ENCODE results near the gene PIGK. TPM values are rescaled to one million over a fixed set of nuclear protein-coding genes. Genes with fewer than 3 reads are reported as not detected.

PIGK gene
- total RNA-seq, 1 experiment from 2014 or later, result 47.6 TPM

DNA sequence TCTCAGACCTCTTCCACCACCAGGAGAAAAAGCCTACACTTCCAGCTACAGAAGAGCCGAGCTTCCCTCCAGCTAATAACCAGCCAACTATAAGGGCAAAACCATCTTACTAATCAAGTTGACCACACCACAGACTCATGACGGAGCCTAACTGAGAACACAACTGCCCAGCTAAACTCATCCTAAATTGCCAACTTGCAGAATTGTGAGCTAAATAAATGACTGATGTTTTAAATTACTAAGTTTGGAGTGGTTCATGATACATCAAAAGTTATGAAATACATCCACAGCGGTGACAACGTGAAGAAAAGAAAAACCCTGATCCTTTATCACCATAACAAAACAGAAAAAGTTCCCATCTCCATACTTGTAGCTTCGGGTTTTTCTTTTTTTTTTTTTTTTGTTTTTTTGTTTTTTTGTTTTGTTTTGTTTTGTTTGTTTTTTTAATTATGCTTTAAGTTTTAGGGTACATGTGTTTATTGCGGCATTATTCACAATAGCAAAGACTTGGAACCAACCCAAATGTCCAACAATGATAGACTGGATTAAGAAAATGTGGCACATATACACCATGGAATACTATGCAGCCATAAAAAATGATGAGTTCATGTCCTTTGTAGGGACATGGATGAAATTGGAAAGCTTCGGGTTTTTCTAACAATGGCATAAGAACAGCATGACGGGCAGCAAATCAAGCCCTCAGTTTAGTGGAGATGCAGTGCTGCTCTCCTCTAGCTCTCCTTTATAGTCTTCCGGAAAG, 122.6 kb downstream of the PIGK start:
- DNase-seq (ENCODE audit: low read depth), result no peak

DNA sequence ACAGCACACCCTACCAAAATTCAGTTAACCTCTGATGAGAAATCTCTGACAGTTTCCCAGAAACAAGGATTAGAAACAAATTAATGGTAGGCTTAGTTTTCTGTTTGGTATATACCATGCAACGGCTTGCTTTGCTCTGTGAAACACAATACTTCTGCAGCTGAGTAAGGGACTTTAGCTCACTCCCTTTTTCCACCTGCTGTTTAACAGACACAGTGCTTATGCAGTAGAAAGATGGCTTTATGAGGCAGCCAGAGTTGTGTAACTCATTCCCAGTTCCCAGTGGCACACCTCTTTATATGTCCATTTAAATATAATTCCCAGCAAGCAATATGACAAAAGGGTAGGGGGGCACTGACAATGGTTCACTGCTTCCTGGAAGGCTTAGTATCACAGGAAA, 124.0 kb downstream of the PIGK start:
- DNase-seq (ENCODE audit: low read depth), result no peak

DNA sequence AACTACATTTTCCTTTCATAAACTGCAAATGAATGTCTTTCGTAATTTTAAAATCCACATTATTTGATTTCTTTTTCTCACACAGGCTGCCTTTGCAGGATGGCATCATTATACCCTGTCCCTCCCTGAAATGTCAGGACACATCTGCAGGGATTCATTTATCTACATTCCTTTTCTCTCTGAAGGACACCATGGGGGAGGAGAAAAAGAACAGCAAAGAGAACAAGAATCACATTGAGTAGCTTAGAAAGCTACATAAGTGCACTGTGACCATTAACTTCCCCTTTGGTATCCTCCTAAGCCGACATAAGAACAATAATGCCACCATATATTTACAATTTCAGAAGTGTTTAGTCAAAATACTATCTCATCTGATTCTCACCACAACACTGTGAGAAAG, 129.5 kb downstream of the PIGK start:
- no peak for DNase-seq (ENCODE audit: low read depth)

DNA sequence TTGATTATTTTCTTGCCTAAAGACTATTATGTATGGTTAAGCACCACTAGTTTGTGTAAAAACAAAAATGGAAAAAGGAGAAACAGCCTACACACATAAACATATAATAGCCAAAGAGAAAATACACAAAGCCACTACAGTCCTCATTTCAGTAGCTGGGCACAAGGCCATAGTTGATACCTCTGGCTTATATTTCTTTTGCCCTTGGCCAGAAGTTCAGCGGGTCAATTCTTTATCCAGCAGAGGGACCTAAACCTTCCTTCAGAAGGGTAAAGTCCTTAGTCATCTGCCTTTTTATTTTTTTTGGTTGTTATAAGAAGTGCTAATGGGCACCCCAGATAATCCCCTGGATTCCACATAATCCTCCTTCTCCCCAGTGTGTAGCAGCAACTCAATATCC, 134.1 kb downstream of the PIGK start:
- no peak for DNase-seq (ENCODE audit: low read depth)

DNA sequence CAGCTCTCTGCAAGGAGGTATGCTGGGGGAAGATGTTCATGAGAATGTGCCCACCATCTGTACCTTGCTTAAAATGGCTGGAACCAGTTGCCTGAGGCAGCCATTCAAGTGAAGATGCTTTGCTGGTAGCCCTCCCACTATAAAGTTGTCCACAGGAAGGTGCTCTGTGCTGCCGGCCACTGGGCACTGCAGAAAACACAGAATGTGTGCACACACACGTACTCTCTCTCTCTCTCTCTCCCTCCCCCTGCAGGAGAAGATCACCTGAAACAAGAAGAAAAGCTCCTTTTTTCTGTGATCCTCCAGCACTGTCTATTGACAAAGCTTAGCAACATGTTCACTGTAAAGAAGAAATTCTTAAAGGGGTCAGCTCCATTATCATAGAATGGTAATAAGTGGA, 134.8 kb downstream of the PIGK start:
- no peak for DNase-seq (ENCODE audit: low read depth)

DNA sequence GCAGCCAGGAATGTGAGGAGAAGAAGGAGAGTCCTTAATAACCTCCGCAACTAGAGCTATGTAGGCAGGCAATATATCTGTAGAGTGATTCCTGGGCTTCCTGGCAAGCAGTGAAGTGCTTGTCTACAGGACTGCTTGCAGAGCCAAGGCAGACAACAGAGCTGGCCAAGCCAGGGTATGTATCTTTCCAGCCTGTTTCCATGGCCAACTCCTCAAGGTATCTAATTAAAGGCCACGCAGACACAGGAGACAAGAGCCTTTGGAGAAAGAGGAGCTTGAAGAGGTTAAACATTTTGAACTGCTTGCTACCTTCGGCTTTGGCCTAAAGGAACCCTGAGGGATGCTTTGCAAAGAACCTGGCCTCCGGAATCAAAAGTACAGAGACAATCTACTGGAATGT, 137.4 kb downstream of the PIGK start:
- no peak for DNase-seq (ENCODE audit: low read depth)

DNA sequence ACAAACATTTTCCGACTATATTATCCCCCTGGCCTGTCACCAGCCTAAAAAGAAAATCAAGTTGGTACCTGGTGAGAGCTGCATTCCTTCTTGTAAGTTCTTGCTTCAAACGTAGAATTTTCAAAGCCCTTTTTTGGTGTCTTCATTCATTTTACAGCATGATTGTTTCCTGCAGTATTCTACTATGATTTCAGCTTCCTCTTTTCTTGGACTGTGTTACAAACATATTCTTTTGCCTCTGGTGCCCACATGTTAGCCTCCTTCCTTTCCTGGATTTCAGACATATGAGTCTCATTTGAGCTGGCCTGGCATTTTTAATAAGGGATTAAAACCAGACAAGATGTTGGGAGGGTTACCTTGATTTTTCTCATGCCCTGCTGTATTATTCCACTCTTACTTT, 142.5 kb downstream of the PIGK start:
- no peak for DNase-seq (ENCODE audit: low read depth)

DNA sequence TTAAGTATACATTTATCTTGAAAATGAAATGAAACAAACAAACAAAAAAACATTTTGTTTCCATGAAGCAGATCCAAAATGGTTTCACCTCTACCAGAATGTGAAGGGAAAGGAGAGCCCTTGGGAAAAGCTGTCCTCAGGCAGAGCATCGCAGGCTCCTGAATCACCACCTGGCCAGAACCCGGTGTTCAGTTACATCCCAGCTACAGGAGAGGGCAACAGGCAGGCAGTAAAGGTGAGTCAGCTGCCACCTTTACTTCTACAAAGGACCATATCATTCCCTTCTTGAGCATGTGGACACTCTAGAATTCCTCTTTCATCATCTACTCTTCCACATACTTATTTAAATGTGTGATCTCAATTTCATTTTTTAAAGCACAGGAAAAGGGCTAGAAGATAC, 151.2 kb downstream of the PIGK start:
- DNase-seq (ENCODE audit: low read depth), result no peak

DNA sequence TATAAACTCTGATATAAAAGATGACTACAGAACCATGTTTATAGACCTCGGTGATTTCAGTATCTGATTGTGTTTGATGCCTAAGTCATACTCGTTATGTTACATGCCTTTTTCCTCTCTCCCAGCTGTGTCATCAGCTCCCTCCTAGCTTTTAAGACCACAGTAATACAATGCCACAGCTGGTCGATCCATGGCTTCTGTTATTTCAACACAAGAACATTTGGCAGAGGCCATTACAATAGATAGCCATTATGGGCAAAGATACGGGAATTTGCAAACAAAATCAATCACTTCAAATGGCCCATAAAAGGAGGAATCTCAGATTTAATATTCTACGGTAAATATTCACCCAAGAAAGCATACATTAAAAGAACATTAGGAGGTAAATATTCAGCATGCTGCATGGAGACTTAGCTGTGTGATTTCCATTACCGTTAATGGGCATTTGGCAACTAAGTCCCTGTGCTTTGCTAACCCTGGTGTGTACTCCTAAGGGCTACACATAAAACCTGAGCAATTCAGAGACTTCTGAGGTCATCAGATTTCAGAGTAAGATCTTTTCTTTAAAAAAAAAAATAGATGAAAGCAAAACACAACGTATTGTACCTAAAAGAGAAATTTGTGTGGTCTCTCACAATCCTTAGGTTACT, 153.4 kb downstream of the PIGK start:
- no peak for DNase-seq (ENCODE audit: low read depth)

DNA sequence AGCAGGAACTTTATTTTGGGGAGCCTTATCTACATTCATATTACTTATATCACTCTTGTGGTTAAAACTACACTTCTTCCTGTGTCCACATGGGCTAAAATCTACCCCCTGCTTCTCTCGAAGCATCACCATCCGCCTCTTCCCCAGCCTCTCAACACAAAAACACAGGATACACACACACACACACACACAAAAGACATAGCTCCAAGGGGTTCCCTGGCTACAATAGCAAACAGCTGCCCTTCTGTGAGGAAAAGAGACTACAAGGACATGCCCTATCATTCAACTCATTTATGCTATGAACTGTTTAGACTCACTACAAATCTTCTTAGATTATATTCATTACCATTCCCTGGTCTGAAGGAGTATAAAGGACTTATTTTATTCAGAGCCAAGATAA, 155.0 kb downstream of the PIGK start:
- DNase-seq (ENCODE audit: low read depth), result no peak

DNA sequence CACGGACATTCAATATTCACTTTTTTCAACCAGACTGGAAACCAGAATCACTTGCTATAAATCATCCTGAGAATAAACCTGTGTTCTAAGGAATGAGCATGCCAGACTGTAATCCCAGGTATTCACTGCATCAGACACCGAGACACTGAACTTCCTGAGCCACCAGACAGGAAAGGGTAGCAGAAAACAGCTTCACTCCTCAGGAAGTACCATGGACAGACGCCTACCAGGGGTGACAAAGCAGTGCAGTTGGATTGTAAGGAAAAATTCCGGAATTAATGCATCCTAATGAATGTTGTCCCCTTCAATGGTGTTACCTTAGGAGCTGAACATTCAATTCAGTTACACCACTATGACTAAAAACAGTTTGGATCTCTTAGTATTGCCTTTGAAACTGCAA, 156.1 kb downstream of the PIGK start:
- no peak for DNase-seq (ENCODE audit: low read depth)

DNA sequence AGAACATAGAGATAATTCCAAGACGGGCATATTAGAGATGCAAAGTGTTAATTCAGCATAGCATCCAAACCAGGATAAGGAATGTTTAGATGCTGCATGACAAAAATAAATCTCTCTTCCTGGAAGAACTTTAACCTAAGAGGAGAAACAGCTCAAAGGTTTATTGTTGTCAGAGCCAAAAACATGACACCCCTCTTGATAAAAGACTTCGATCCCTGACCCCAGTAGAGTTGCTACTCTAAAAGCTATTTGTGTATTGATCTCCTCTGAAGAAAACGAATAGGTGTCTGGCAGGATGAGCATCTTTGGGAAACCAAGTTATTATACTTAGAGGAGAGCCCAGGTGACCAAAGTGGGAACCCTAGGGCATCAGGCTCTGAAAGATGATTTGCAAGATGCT, 158.1 kb downstream of the PIGK start:
- DNase-seq (ENCODE audit: low read depth), result no peak

DNA sequence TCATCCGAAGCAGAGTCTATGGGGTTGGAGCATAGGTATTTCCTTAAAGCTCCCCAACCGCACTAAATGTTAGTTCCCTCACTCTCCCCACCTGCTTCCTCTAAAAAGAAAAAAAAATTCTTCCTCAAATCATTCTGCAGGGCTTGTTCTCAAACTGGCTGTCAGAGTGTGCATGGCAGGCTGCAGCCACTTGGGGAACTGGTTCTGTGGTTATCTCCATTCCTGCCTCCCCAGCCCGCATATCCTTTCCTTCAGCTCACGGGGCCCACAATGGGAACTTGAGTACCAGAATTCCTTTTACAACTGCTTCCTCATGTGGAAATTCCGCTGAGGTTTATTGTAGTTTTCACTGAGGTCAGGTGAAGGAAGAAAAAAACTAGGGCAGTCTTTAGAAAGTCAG, 159.2 kb downstream of the PIGK start:
- no peak for DNase-seq (ENCODE audit: low read depth)

DNA sequence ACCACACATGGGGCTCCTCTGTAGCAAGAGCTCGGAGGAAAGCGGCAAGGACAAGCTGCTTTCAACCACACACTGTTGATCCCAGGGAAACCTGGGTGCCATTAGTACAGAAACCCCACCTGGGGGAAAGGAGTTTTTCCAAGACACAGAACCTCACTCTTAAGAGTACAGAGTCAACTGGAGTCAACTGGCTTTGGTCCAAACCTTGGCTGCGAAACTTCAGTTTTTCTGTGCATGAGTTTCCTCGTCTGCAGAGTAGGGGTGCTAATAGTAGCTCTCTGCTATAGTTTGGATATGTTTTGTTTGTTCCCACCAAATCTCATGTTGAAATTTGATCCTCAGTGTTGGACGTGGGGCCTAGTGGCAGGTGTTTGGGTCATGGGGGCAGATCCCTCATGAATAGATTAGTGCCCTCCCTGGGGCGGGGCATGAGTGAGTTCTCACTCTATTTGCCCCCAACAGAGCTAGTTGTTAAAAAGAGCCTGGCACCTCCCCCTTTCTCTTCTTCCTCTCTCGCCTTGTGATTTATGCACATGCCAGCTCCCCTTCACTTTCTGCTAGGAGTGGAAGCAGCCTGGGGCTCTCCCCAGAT, 161.1 kb downstream of the PIGK start:
- DNase-seq (ENCODE audit: low read depth), result no peak

DNA sequence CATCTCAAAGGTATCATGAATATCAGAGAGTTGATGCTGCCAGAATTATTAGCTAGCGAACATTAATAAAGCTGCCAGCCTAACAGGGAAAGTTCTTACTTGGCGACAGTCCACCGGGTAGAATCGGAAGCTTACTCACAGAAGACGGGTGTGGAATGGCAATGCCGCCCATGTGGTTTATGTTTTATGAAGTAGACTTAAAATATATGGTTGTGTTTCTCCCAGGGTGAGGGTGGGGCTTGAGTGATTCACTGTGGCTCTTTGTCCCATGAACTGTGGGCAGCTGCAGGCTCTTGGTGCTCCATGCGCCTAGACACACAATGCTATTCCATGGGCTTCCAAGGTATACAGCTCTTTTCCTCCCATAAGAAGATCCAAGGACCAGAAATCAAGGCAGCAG, 162.7 kb downstream of the PIGK start:
- peak; percentile 49 for DNase-seq (ENCODE audit: low read depth)

DNA sequence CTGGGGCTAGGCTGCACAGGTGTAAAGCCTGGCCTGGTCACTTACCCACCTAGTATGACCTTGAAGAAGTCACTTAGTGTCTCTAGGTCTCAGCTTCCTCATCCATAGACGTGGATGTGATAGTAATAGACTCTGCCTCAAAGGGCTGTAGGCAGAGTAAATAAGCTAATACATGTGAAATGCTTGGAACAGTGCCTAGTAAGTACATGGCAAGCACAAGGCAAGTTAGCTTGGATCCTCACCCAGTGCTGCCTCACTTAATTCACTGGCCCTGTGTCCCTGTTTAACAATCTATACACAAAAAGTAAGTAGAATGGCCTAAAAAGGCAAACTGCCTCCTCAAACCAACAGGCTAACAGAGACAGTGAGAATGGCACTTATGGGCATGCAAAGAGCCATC, 167.8 kb downstream of the PIGK start:
- no peak for DNase-seq (ENCODE audit: low read depth)

DNA sequence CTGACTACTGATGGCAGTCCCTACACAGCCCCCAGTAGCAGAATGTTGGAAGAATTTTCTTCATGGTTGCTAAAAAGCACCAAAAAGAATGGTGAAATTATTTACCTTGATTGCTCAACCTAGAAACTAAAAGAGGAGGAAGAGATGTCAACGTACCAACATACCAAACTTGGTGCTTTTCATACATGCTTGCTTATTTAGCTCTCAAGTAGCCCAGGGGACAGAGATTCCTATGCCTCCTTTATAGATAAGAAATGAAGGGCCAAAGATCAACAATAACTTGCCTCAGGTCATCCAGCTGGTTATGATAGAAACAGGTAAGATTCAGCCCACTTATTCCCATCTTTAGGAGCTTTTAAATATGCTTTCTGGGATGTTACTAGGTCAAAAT, 170.6 kb downstream of the PIGK start:
- DNase-seq (ENCODE audit: low read depth), result no peak

DNA sequence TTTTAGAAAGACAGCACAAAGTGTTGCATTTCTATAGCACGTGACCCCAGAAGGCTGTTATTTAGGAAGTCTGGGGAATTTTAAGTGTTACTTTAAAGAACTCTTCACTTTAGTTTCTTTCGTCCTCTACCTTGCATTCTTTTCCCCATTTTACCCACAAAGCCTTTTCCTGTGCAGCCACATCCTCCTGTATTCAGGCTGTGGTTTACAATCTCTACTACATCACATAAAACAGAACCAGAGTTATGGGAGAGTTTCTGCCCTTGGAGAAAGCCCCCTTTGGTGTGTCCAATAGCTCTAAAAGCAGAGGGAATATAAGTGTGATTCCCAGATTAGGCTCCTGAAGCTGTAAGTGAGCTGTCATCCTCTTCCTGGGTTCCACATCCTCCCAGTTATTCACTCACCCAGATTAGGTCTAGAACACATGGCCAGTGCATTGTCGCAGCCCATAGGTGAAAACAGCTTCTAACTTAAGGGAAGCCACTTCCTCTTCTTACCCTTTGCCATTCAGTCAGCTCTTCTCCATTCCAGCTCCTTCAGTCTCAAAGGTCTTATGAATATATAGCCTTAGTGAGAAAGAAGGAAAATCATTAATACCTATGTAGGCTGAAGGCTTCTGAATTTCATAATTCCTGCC, 171.1 kb downstream of the PIGK start:
- DNase-seq (ENCODE audit: low read depth), result no peak

DNA sequence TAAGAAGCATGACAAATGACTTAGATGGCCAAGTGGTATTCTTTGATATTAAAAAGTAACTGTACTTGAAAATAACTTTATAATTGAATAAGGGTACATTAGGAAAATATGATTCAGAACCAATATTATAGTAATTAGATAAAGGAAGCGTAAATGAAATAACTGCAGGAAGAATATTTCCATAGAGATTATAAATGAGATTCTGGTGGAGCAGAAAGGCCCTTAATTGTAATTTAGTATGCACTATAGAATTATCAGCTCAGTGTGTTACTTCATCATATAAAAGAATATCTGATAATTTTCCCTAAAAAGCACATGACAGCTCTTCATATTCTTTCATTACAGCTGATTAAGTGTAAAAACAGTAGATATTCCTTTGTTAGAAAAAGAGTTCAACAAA, 171.7 kb downstream of the PIGK start:
- DNase-seq (ENCODE audit: low read depth), result no peak

DNA sequence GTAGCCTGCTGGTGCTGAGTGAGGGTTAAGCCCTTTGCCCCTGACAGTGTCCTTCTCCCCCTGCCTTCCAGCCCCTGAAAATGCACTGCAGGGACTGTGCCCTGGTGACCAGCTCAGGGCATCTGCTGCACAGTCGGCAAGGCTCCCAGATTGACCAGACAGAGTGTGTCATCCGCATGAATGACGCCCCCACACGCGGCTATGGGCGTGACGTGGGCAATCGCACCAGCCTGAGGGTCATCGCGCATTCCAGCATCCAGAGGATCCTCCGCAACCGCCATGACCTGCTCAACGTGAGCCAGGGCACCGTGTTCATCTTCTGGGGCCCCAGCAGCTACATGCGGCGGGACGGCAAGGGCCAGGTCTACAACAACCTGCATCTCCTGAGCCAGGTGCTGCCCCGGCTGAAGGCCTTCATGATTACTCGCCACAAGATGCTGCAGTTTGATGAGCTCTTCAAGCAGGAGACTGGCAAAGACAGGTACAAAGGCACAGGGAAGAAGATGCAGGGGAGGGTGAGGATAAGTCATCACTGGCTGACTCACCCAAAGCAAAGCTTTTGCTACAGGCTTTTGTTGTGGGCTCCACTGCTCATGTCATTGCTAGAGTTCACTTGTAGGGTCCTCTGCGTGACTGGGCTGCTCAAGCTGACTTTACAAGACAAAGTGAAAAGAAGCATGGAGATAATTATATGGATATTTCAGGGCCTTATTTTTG, 174.9 kb downstream of the PIGK start:
- peak; percentile 61 for DNase-seq (ENCODE audit: low read depth)

DNA sequence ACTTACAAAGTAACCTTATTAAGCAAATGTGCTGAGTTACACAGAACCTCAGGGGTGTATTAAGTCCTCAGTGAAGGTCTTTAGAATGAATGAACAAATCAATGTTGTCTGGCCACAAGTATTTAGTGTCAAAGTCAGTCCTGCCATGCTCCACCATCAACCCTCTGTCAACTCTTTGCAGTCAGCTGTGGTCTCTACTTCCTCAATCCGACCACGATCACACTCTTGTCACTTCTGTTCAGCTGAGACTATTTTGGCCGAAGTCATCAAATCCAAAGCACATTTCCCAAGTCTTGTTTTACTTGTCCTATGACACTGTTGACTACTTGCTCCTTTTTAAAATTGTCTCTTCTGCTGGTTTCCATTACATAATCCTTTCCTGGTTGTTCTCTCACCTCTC, 178.4 kb downstream of the PIGK start:
- no peak for DNase-seq (ENCODE audit: low read depth)

DNA sequence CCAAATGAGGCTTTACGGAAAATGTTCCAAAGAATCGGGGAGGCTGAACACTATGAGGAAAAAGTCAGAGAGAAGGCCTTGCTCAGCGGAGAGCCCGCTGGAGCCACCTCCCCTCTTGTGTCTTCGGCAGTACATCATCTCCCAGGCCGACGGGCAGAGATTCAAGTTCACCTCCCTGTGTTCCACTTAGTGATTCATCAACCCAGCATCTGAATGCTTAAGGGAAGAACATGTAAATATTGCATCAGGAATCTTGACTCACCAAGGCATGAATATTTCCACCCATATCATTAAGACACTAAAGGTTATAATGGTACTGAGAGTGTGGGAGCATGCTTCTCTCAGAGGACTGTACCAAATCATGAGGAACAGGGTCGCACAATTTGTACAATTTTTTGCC, 179.5 kb downstream of the PIGK start:
- DNase-seq (ENCODE audit: low read depth), result peak; percentile 95
